Peyer's patch (tissue), 4 donors: ENCODE measurements around the gene PTPN9.

ENCODE experiments used
- POLR2A ChIP-seq, 2 donors: fragments of 450-650 bp; IDR thresholded peaks; one replicate each; pipeline ENCODE4 v1.5.1; 2017; ENCODE audit warnings: antibody characterized with exemption in 2 of 2, mild to moderate bottlenecking in 2 of 2, moderate library complexity in 2 of 2
- TF ChIP-seq, protein P1 (sequence below), 6 experiments: fragments of 450-650 bp in 4 of 6; fragments of 200-600 bp in 2 of 6; sonication (generic) in 1 of 6; IDR thresholded peaks; one replicate each; pipeline ENCODE4 v1.5.1; 2017 to 2019; ENCODE audit warnings: antibody characterized with exemption in 6 of 6, mild to moderate bottlenecking in 3 of 6, moderate library complexity in 1 of 6

DNA sequence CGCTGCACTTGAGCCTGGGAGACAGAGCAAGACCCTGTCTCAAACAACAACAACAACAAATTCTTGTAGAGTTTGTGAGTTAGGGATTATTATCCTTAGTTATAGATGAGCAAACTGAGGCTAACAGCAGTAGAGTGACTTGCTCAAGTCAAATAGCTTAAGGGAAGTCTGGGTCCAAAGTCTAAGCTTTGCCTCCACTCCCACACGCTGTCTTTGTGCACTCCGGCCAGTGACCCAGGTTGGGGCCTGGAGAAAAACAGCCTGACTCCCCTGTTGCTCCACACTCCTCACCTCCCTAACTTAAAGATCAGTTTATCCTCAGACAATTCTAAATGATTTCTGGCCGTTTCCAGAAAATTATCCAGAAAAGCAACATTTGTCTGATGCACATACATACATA is 118.5 kb downstream of the PTPN9 start:
- TF ChIP-seq, protein P1, sequence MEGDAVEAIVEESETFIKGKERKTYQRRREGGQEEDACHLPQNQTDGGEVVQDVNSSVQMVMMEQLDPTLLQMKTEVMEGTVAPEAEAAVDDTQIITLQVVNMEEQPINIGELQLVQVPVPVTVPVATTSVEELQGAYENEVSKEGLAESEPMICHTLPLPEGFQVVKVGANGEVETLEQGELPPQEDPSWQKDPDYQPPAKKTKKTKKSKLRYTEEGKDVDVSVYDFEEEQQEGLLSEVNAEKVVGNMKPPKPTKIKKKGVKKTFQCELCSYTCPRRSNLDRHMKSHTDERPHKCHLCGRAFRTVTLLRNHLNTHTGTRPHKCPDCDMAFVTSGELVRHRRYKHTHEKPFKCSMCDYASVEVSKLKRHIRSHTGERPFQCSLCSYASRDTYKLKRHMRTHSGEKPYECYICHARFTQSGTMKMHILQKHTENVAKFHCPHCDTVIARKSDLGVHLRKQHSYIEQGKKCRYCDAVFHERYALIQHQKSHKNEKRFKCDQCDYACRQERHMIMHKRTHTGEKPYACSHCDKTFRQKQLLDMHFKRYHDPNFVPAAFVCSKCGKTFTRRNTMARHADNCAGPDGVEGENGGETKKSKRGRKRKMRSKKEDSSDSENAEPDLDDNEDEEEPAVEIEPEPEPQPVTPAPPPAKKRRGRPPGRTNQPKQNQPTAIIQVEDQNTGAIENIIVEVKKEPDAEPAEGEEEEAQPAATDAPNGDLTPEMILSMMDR (IDR thresholded peaks at IDR 0.05) = no peak
- TF ChIP-seq POLR2A (IDR thresholded peaks at IDR 0.05) = no peak
